A549 (cell line): ENCODE measurements around the gene ADORA3. TPM values are rescaled to one million over a fixed set of nuclear protein-coding genes. Genes with fewer than 3 reads are reported as not detected.

Experiments used
- ATAC-seq, 2 experiments: fragments of 200-7000 bp in 1 of 2; fragments of >200 bp in 1 of 2; cut with Nextera tagmentation in 1 of 2; cut with Tn5 transposase in 1 of 2; 3 replicates each; pipeline versions ENCODE4 v1.8.0 to v1.9.1; 2018 to 2020; ENCODE audit warnings: mild to moderate bottlenecking in 1 of 2, moderate library complexity in 1 of 2
- CTCF ChIA-PET: fragments of 300-600 bp; sonication (Branson Sonifier 250); formaldehyde crosslinking; extraction: SDS; loops from one replicate; lab custom pipeline; 2021; ENCODE audit warnings: antibody characterized with exemption, inconsistent platforms; lab: Yijun Ruan, JAX
- POLR2A ChIA-PET: fragments of 350-600 bp; formaldehyde crosslinking; extraction: SDS; loops from one replicate; lab custom pipeline; 2021; ENCODE audit warnings: antibody characterized with exemption, inconsistent platforms; lab: Yijun Ruan, JAX
- DNase-seq, 2 experiments: peaks; one replicate each; pipeline versions ENCODE4 v3.0.0 to v3.0.0-alpha.2; 2011 to 2016; ENCODE audit warnings: low read depth in 1 of 2, low spot score in 1 of 2
- FAIRE-seq: peaks from 2 replicates; lab custom pipeline; 2011; peaks lifted over from hg19 to GRCh38; lab: Jason Lieb, UNC
- H3K27ac ChIP-seq, 2 experiments: fragments of >200 bp; sonication (Bioruptor Twin); formaldehyde crosslinking; 3 replicates each; pipeline ENCODE4 v1.5.1; 2016 to 2017
- H3K4me1 ChIP-seq: fragments of >200 bp; sonication (Bioruptor Twin); formaldehyde crosslinking; 3 replicates; pipeline ENCODE4 v1.6.1; 2016
- H3K4me2 ChIP-seq: fragments of >200 bp; sonication (Bioruptor Twin); formaldehyde crosslinking; 3 replicates; pipeline ENCODE4 v1.6.1; 2016
- H3K4me3 ChIP-seq: fragments of >200 bp; sonication (Bioruptor Twin); formaldehyde crosslinking; 3 replicates; pipeline ENCODE4 v1.5.1; 2016
- H3K9me3 ChIP-seq: fragments of >200 bp; sonication (Bioruptor Twin); formaldehyde crosslinking; 3 replicates; pipeline ENCODE4 v1.6.1; 2016
- CEBPB ChIP-seq, 2 experiments: fragments of >200 bp in 1 of 2; sonication (Bioruptor Twin) in 1 of 2; formaldehyde crosslinking in 1 of 2; IDR thresholded peaks; 2 replicates each; pipeline ENCODE4 v1.6.1; 2012 to 2016
- ELK1 ChIP-seq: fragments of 150-350 bp; IDR thresholded peaks from 2 replicates; pipeline ENCODE4 v1.6.1; 2014; ENCODE audit warnings: low read depth, mild to moderate bottlenecking, low read length
- FOSL2 ChIP-seq, 2 experiments: fragments of 450-650 bp in 1 of 2; fragments of >200 bp in 1 of 2; sonication (Bioruptor Twin) in 1 of 2; formaldehyde crosslinking; IDR thresholded peaks; 2 replicates each; pipeline versions ENCODE4 v1.5.0 to v1.6.1; 2016 to 2020; ENCODE audit warnings: mild to moderate bottlenecking in 1 of 2, moderate library complexity in 1 of 2
- HOXA7 ChIP-seq: fragments of 250-450 bp; sonication (Bioruptor Pico); IDR thresholded peaks from 2 replicates; pipeline ENCODE4 v1.5.0; 2020; ENCODE audit warnings: mild to moderate bottlenecking, moderate library complexity
- HOXB13 ChIP-seq: fragments of 250-450 bp; sonication (Bioruptor Pico); IDR thresholded peaks from 2 replicates; pipeline ENCODE4 v1.5.0; 2020; ENCODE audit warnings: low read depth, mild to moderate bottlenecking, moderate library complexity
- HOXB5 ChIP-seq: fragments of 250-450 bp; sonication (Bioruptor Pico); IDR thresholded peaks from 2 replicates; pipeline ENCODE4 v1.5.0; 2020; ENCODE audit warnings: mild to moderate bottlenecking, moderate library complexity
- JUN ChIP-seq, 2 experiments: fragments of >200 bp; sonication (Bioruptor Twin); formaldehyde crosslinking; IDR thresholded peaks; 2 replicates in 1 of 2; 3 replicates in 1 of 2; pipeline ENCODE4 v1.6.1; 2016 to 2017
- KDM1A ChIP-seq: fragments of 200-600 bp; sonication (generic); IDR thresholded peaks from 2 replicates; pipeline ENCODE4 v1.6.1; 2016; ENCODE audit warnings: low read depth, mild to moderate bottlenecking
- KDM5A ChIP-seq: fragments of 200-600 bp; sonication (generic); IDR thresholded peaks from 2 replicates; pipeline ENCODE4 v1.6.1; 2016; ENCODE audit warnings: antibody characterized with exemption, mild to moderate bottlenecking
- NR3C1 ChIP-seq: fragments of >200 bp; sonication (Bioruptor Twin); formaldehyde crosslinking; IDR thresholded peaks from 3 replicates; pipeline ENCODE4 v1.6.1; 2017
- PBX3 ChIP-seq: IDR thresholded peaks from 2 replicates; pipeline ENCODE4 v1.6.1; 2012
- PHF8 ChIP-seq: fragments of 200-600 bp; sonication (generic); IDR thresholded peaks from 2 replicates; pipeline ENCODE4 v1.6.1; 2016; ENCODE audit warnings: low read depth, mild to moderate bottlenecking, antibody characterized with exemption, moderate library complexity, borderline replicate concordance
- POLR2AphosphoS2 ChIP-seq: conservative IDR thresholded peaks from 2 replicates; pipeline ENCODE4 v1.6.1; 2012; ENCODE audit warnings: low read length, improper control_type of control experiment, inconsistent platforms
- RAD21 ChIP-seq, 2 experiments: fragments of >200 bp in 1 of 2; sonication (Bioruptor Twin) in 1 of 2; formaldehyde crosslinking in 1 of 2; IDR thresholded peaks in 1 of 2; conservative IDR thresholded peaks in 1 of 2; 2 replicates in 1 of 2; 3 replicates in 1 of 2; pipeline ENCODE4 v1.6.1; 2012 to 2018; ENCODE audit warnings: inconsistent platforms in 1 of 2
- RARB ChIP-seq: fragments of 250-450 bp; sonication (Bioruptor Pico); IDR thresholded peaks from 2 replicates; pipeline ENCODE4 v1.8.0; 2021; ENCODE audit warnings: mild to moderate bottlenecking, moderate library complexity
- RCOR1 ChIP-seq: fragments of 150-350 bp; IDR thresholded peaks from 2 replicates; pipeline ENCODE4 v1.6.1; 2014; ENCODE audit warnings: antibody characterized with exemption, low read length, low read depth
- REST ChIP-seq: fragments of 200-600 bp; sonication (generic); IDR thresholded peaks from 2 replicates; pipeline ENCODE4 v1.6.1; 2016; ENCODE audit warnings: antibody characterized with exemption, mild to moderate bottlenecking, moderate library complexity
- RFX5 ChIP-seq: fragments of 450-650 bp; IDR thresholded peaks from 2 replicates; pipeline ENCODE4 v1.7.1; 2014; ENCODE audit warnings: antibody characterized with exemption, mild to moderate bottlenecking, moderate library complexity
- RNF2 ChIP-seq: fragments of 200-600 bp; sonication (generic); IDR thresholded peaks from 2 replicates; pipeline ENCODE4 v1.6.1; 2016; ENCODE audit warnings: low read depth, mild to moderate bottlenecking, antibody characterized with exemption, moderate library complexity, borderline replicate concordance
- SMC3 ChIP-seq: fragments of >200 bp; sonication (Bioruptor Twin); formaldehyde crosslinking; IDR thresholded peaks from 3 replicates; pipeline ENCODE4 v1.6.1; 2018; ENCODE audit warnings: inconsistent platforms
- TP53 ChIP-seq: fragments of 250-450 bp; sonication (Bioruptor Pico); IDR thresholded peaks from 2 replicates; pipeline ENCODE4 v1.5.0; 2021; ENCODE audit warnings: mild to moderate bottlenecking, moderate library complexity
- ZC3H11A ChIP-seq: fragments of 450-650 bp; IDR thresholded peaks from 2 replicates; pipeline ENCODE4 v1.6.1; 2014; ENCODE audit warnings: antibody characterized with exemption, mild to moderate bottlenecking
- WGBS: methylation state at CpG from one replicate; pipeline ENCODE4 v1.1.6; 2017; ENCODE audit errors: missing lambda C conversion rate; 5-methylcytosine and 5-hydroxymethylcytosine counted together
- polyA plus RNA-seq, 4 experiments: library from polyadenylated mRNA; depleted of rRNA in 3 of 4; stranded (reverse); fragments of >200 nt; fragmentation: RNase III in 1 of 4; extraction: RNeasy Plus Mini Kit Qiagen cat#74134 plus additional on column Dnase treatment in 1 of 4; gene quantifications; 2 replicates in 3 of 4; 3 replicates in 1 of 4; pipeline ENCODE4 v1.2.3, GENCODE V29; 2011 to 2017
- TF ChIP-seq, protein P1 (sequence below): IDR thresholded peaks from 2 replicates; pipeline ENCODE4 v1.6.1; 2012; ENCODE audit warnings: low read depth, borderline replicate concordance
- TF ChIP-seq, protein P2 (sequence below): fragments of 250-450 bp; sonication (Bioruptor Pico); IDR thresholded peaks from 2 replicates; pipeline ENCODE4 v1.5.0; 2020; ENCODE audit warnings: low read depth, mild to moderate bottlenecking, moderate library complexity

The ADORA3 gene
- polyA plus RNA-seq, 2 of the 4 experiments (the other 2 are of a cell fraction) = not detected

GRCh38 chr1:111454859-111455641 lies 48.4 kb downstream of the ADORA3 start:
- FAIRE-seq (no peak), DNase-seq (no peak), ATAC-seq (no peak)
- H3K27ac ChIP-seq = no peak overlapping the region
- ChIA-PET CTCF (no interaction called here), POLR2A (no interaction called here)
- no peak overlapping the region for H3K4me2 ChIP-seq
- H3K4me1 ChIP-seq = peaks cover 10% of the 10 kb centered on the region; the same call in 2 of the 3 replicates
- H3K4me3 ChIP-seq = no peak overlapping the region
- TF ChIP-seq RCOR1 (no peak), ZC3H11A (no peak), KDM5A (no peak), PHF8 (no peak), CEBPB (IDR thresholded peaks at IDR 0.05) (no peak), HOXA7 (CRISPR knock-in tag) (no peak), TP53 (CRISPR knock-in tag) (no peak)
- 79% methylated on average over 5 of the region's 5 CpGs for WGBS
- no peaks in the 10 kb centered on the region for H3K9me3 ChIP-seq

GRCh38 chr1:111453706-111454105 lies 49.7 kb downstream of the ADORA3 start:
- H3K9me3 ChIP-seq = no peaks in the 10 kb centered on the region
- ChIA-PET POLR2A (no interaction called here), CTCF (interaction anchor here (0.8 to 1.1 kb wide), 2 partner anchors 215 to 293 kb away, joined by 3 to 5 read pairs; no protein-coding TSS in a partner anchor)
- no peak overlapping the region for H3K4me2 ChIP-seq
- H3K4me1 ChIP-seq = peaks cover 10% of the 10 kb centered on the region; the same call in 2 of the 3 replicates
- no peak overlapping the region for H3K4me3 ChIP-seq
- H3K27ac ChIP-seq = no peak overlapping the region
- no peak for TF ChIP-seq KDM1A
- no peak for TF ChIP-seq RARB (CRISPR knock-in tag)
- TF ChIP-seq, protein P1, sequence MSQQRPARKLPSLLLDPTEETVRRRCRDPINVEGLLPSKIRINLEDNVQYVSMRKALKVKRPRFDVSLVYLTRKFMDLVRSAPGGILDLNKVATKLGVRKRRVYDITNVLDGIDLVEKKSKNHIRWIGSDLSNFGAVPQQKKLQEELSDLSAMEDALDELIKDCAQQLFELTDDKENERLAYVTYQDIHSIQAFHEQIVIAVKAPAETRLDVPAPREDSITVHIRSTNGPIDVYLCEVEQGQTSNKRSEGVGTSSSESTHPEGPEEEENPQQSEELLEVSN = no peak
- TF ChIP-seq FOSL2 (IDR thresholded peaks at IDR 0.05) = no peak
- no peak for TF ChIP-seq FOSL2 (CRISPR knock-in tag; IDR thresholded peaks at IDR 0.05)
- TF ChIP-seq POLR2AphosphoS2 = no peak
- TF ChIP-seq, protein P2, sequence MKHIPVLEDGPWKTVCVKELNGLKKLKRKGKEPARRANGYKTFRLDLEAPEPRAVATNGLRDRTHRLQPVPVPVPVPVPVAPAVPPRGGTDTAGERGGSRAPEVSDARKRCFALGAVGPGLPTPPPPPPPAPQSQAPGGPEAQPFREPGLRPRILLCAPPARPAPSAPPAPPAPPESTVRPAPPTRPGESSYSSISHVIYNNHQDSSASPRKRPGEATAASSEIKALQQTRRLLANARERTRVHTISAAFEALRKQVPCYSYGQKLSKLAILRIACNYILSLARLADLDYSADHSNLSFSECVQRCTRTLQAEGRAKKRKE (CRISPR knock-in tag) = no peak
- TF ChIP-seq PBX3 = no peak
- TF ChIP-seq SMC3 = no peak
- TF ChIP-seq HOXB5 (CRISPR knock-in tag) = no peak
- TF ChIP-seq KDM5A = no peak
- no peak for TF ChIP-seq RNF2
- TF ChIP-seq HOXB13 (CRISPR knock-in tag) = no peak
- no peak for TF ChIP-seq RFX5
- no peak for TF ChIP-seq ELK1
- no peak for TF ChIP-seq REST
- no peak for TF ChIP-seq RAD21 (conservative IDR thresholded peaks at IDR 0.05 in 1 of 2, IDR thresholded peaks at IDR 0.05 in 1 of 2)
- no peak for TF ChIP-seq NR3C1
- no peak for TF ChIP-seq JUN (IDR thresholded peaks at IDR 0.05)
- FAIRE-seq = no peak
- DNase-seq = no peak
- WGBS = 93% methylated on average over 3 of the region's 3 CpGs
- ATAC-seq = no peak
